IPS-15b (cell line): ENCODE data around the gene OXTR.

Experiments used
- H3K27me3 ChIP-seq: one replicate; pipeline ENCODE4 v1.6.1; 2013; ENCODE audit warnings: low read length; ENCODE audit not compliant: control insufficient read depth, insufficient read depth
- H3K36me3 ChIP-seq: one replicate; pipeline ENCODE4 v1.6.1; 2013; ENCODE audit warnings: low read length; ENCODE audit not compliant: control insufficient read depth, insufficient read depth
- H3K4me1 ChIP-seq: one replicate; pipeline ENCODE4 v1.6.1; 2013; ENCODE audit warnings: mild to moderate bottlenecking, low read length; ENCODE audit not compliant: control insufficient read depth, insufficient read depth
- H3K4me3 ChIP-seq: one replicate; pipeline ENCODE4 v1.5.1; 2013; ENCODE audit warnings: low read depth, low read length
- H3K9ac ChIP-seq: one replicate; pipeline ENCODE4 v1.6.1; 2013; ENCODE audit warnings: low read depth, mild to moderate bottlenecking, low read length
- H3K9me3 ChIP-seq: one replicate; pipeline ENCODE4 v1.6.1; 2013; ENCODE audit warnings: mild to moderate bottlenecking, low read length; ENCODE audit not compliant: control insufficient read depth, insufficient read depth

Gene OXTR

DNA sequence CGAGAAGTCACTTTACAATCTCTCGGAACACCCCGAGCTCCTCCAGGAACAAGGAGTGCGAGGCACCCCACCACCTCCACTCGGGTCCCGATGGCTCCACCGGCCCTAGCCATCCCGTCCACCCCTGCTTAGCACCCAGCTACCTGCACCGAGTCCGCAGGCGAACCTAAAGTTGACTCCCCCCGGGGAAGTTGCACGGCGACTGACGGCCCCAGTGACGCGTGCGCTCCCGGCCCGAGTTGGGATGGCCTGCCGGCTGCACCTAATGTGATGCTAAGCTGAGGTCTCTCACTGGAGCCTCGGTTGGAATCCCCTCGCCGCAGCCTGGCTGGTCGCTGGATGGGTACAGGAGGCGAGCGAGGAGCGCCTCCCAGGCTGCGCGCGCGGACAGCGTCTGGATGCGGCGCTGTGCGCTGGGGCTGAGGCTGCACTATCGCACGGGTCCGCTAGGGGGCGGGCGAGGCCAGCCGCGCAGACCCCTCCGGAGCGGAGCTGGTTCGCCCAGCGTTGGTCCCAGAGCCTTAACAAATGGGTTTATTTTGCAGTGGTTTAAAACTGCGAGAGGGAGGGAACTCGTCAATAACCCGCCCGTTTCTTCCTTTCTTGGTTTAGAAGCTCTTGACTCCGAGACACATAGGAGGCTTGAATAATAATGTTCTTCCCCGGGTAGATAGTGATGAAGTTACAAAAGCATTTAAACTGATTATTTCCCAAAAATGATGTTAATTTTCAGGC lies at the start of gene OXTR:
Gene OXTR (minus strand): TSS at position 526 of the 735 bp plus-strand sequence. CDS start 1,426 bp downstream, outside the sequence.
- no peaks in the 10 kb centered on the region for H3K36me3 ChIP-seq
- peaks cover 58% of the 10 kb centered on the region for H3K27me3 ChIP-seq
- H3K9ac ChIP-seq: no peak within 1 kb of the TSS
- H3K4me1 ChIP-seq: peaks cover 11% of the 10 kb centered on the region
- H3K4me3 ChIP-seq: peak within 1 kb of the TSS; percentile 57
- no peaks in the 10 kb centered on the region for H3K9me3 ChIP-seq

DNA sequence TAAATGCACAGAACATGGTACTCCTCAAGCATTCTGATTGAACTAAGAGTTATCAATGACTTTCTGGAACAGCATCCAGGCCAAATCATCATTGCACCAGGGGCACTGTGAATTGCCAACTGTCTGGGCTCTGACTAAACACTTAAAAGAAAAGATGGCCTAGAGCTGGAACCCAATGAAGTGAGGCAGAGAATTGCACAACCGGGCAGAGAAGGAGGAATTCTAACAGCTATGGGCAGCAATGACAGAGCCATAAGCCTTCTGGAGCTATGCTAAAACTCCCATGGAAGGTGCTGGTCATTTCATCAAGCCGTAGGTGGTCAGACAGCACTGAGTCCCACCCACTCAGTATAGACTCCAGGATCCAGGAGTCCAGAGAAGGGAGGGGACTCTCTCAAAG lies 48.1 kb upstream of the OXTR start:
- H3K9me3 ChIP-seq: peaks cover 8% of the 10 kb centered on the region
- H3K27me3 ChIP-seq: no peaks in the 10 kb centered on the region
- no peaks in the 10 kb centered on the region for H3K4me1 ChIP-seq
- H3K36me3 ChIP-seq: no peaks in the 10 kb centered on the region
- no peak overlapping the region for H3K4me3 ChIP-seq
- no peak overlapping the region for H3K9ac ChIP-seq

DNA sequence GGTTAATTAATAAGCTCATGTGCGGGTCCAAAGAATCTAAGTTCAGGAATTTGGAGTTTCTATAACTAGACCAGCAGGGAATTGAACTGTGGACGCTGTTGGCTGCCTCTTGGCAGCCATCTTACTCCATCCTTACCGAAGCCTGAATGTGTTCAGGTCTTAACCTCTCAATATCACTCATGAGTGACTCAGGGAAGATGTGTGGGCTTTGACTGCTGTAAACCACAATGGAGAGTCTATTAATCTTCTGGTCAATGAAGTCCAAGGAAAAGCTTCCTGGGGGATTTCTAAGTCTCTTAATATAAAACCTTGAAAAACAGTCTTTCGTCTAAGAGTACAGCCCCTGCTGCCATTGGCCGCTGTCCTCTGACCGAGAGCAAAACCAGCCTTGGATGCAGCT lies 46.7 kb upstream of the OXTR start:
- Histone ChIP-seq H3K9me3 (peaks cover 8% of the 10 kb centered on the region), H3K4me3 (no peak overlapping the region), H3K9ac (no peak overlapping the region), H3K4me1 (no peaks in the 10 kb centered on the region), H3K36me3 (no peaks in the 10 kb centered on the region), H3K27me3 (no peaks in the 10 kb centered on the region)

DNA sequence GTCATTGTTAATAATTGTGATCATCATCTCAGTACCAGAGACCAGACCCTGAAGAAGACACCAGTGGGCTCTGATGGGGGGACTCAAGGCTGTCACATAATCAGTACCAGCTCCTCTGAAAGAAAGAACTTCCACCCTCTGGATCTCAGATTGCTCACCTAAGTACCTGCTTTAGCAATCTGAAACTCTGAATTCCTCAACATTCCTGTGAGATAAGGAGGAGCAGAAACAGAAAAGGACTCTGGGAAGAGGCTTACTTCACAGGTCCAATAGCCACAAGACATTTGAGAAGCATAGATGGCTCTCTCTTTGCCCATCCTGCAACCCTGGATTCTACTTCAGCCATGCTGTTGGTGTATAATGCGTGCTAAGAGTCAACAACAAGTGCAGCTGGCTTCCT lies 44.0 kb upstream of the OXTR start:
- H3K36me3 ChIP-seq: no peaks in the 10 kb centered on the region
- H3K27me3 ChIP-seq: no peaks in the 10 kb centered on the region
- H3K4me1 ChIP-seq: no peaks in the 10 kb centered on the region
- peaks cover 2% of the 10 kb centered on the region for H3K9me3 ChIP-seq
- no peak overlapping the region for H3K9ac ChIP-seq
- H3K4me3 ChIP-seq: no peak overlapping the region

DNA sequence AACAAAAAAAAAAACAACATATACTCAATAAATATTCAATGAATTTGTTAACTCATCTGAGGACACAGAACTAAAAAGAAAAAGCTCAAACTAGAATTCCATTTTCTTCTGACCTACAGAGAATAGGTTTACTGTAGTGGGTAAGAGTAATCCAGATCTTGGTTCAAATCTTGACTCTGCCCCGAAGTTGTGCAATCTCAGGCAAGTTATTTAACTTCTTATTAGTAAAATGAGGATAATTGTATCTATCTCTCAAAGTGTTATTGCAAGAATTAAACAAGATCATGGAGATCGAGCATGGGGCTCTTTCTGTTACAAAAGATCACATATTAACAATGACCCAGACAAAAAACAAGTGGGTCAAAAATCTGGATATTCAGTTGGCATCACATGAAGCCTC lies 41.1 kb upstream of the OXTR start:
- Histone ChIP-seq H3K4me3 (no peak overlapping the region), H3K4me1 (no peaks in the 10 kb centered on the region), H3K27me3 (no peaks in the 10 kb centered on the region), H3K36me3 (no peaks in the 10 kb centered on the region), H3K9me3 (no peaks in the 10 kb centered on the region), H3K9ac (no peak overlapping the region)

DNA sequence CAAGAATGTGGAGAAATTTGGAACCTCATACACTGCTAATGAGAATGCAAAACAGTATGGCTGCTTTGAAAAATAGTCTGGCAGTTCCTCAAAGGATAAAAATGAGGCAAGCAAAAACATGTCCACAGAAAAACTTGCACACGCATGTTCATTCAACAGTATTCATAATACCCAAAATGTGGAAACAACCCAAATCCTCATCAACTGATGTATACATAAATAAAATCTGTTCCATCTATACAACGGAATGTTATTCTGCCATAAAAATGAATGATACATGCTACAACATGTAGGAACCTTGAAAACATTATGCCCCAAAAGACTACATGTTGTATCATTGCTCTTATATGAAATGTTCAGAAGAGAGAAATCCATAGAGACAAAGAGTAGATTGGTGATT lies 36.4 kb upstream of the OXTR start:
- Histone ChIP-seq H3K4me1 (no peaks in the 10 kb centered on the region), H3K9me3 (no peaks in the 10 kb centered on the region), H3K36me3 (no peaks in the 10 kb centered on the region), H3K27me3 (no peaks in the 10 kb centered on the region), H3K4me3 (no peak overlapping the region), H3K9ac (no peak overlapping the region)

DNA sequence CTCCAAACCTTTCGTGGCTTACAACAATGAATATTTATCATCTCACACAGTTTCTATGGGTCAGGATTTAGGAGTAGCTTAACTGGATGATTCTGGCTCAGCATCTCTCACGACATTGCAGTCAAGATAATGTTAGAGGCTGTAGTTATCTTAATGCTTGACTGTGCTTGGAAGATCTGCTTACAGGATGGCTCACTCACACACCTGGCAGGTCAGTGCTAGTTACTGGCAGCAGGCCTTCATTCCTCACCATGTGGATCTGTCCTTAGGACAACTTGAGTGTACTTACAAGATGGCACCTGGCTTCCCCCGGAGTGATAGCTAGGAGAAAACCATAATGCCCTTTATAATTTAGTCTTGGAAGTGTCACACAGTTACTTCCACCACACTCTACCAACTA lies 32.8 kb upstream of the OXTR start:
- Histone ChIP-seq H3K9ac (no peak overlapping the region), H3K27me3 (no peaks in the 10 kb centered on the region), H3K4me3 (no peak overlapping the region), H3K4me1 (no peaks in the 10 kb centered on the region), H3K36me3 (no peaks in the 10 kb centered on the region), H3K9me3 (no peaks in the 10 kb centered on the region)

DNA sequence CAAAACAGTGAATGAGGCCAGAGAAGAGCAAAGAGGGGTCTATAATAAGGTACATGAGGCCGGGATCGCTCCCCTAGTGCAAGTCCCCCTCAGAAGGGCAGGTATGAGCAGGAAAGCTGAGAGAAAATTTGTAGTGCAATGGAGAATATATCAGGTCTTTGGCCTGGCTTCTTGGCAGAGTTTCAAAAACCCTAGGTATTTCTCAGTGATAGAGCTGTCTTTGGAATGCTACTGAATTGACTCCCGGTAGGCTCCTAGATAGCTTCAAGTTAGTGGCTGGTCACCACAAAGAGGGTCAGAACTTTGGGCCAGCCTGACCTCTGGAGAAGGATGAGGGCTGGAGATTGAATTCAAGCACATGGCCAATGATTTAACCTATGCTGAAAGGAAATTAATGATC lies 30.6 kb upstream of the OXTR start:
- no peaks in the 10 kb centered on the region for H3K9me3 ChIP-seq
- H3K4me1 ChIP-seq: no peaks in the 10 kb centered on the region
- H3K36me3 ChIP-seq: no peaks in the 10 kb centered on the region
- no peak overlapping the region for H3K9ac ChIP-seq
- no peaks in the 10 kb centered on the region for H3K27me3 ChIP-seq
- H3K4me3 ChIP-seq: no peak overlapping the region

DNA sequence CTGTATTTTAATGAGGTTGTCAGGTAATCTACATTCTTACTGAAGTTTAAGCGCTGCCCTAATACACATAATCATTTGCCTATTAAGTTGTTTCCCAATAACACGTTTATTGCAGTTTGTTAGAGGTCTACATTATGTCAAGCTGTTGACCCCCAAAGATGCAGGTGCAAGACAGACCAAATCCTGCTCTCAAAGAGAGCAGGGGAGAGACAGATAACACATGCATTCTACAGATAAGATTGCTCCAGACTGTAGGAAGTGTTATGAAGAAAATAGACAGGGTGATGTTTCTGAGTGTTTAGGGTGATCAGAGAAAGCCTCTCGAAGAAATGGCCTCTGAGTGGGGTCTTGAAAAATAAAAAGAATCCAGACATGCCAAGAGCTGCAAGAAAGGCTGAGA lies 24.8 kb upstream of the OXTR start:
- no peaks in the 10 kb centered on the region for H3K4me1 ChIP-seq
- H3K4me3 ChIP-seq: no peak overlapping the region
- H3K27me3 ChIP-seq: no peaks in the 10 kb centered on the region
- H3K36me3 ChIP-seq: no peaks in the 10 kb centered on the region
- H3K9ac ChIP-seq: no peak overlapping the region
- no peaks in the 10 kb centered on the region for H3K9me3 ChIP-seq

DNA sequence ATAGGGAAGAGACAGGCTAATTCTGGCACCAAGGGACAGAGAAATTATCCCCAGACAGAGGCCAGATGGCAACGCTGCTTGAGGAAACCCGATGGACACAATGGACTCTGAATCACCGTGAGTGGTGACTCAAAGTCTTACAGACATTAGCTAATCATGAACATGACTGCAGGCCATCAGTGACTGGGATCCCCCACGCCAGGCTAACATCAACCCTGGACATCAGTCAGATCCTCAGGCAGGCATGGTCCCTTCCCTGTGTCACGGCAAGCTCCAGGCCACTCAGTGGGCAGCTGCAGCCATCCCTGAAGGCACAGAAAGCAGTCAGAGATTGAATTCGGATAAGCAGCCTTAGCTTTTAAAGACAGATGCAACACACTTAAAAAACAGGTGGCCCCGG lies 23.8 kb upstream of the OXTR start:
- no peak overlapping the region for H3K4me3 ChIP-seq
- H3K27me3 ChIP-seq: no peaks in the 10 kb centered on the region
- H3K9me3 ChIP-seq: no peaks in the 10 kb centered on the region
- no peaks in the 10 kb centered on the region for H3K36me3 ChIP-seq
- no peak overlapping the region for H3K9ac ChIP-seq
- H3K4me1 ChIP-seq: no peaks in the 10 kb centered on the region

DNA sequence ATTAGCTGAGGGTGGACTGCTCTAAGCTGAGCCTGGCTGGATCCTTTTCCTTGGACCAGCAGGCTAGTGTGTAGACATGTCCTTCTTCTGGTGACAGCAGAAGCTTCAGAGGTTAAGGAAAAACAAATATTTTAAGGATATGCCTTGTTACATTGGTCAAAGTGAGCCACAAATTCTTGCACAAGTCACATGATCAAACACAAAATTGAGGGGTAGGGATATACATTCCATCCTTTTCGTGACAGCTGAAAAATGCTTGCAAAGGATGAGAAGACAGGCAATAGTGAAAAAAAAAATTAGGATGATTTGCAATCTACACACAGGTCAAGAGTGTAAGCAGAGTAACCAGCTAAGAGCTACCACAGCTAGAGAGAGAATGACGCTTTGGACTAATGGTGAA lies 21.1 kb upstream of the OXTR start:
- H3K9ac ChIP-seq: no peak overlapping the region
- no peaks in the 10 kb centered on the region for H3K36me3 ChIP-seq

DNA sequence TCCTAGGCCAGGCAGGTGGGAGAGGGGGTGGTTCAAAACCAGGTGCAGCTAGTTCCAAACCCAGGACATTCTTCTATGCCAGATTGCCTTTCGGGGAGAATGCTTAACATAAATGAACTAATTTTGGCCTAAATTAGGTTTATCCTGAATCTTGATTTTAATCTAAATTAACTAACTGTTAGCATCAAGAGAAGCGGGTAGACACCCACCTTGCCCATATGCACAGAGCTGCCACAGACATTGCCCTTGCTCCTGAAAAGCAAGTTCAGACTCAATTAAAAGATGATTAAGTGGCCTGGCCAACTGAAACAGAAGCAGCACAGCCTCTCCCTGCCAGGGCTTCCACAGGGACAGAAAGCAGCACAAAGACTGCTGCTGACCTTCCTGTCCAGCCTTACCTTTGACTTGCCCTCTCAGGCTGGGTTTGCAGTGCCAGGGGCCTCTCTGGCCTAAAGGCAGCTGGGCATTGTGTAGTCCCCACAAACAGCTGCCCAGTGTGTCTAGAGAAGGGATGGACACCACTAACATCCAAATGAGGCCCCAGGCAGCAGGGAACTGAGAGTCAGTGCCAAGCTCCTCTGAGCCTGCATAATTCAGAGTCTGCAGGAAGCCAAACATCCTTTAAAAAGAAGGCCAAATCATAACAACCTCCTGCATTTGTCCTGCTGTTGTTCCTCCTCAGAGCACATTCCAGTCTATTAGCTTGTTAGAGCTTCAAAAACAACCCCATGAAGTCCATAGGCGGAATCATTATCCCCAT lies 15.4 kb upstream of the OXTR start:
- no peak overlapping the region for H3K4me3 ChIP-seq
- no peak overlapping the region for H3K9ac ChIP-seq
- H3K9me3 ChIP-seq: no peaks in the 10 kb centered on the region
- no peaks in the 10 kb centered on the region for H3K4me1 ChIP-seq
- no peaks in the 10 kb centered on the region for H3K36me3 ChIP-seq
- H3K27me3 ChIP-seq: no peaks in the 10 kb centered on the region

More for the DNA sequence above, 21.1 kb upstream of the OXTR start:
- Histone ChIP-seq H3K4me3 (no peak overlapping the region), H3K27me3 (no peaks in the 10 kb centered on the region), H3K4me1 (no peaks in the 10 kb centered on the region), H3K9me3 (no peaks in the 10 kb centered on the region)
